Activated CD4-positive, CD25-positive, alpha-beta regulatory T cell (primary cell): ENCODE results near the gene ATP10A.

Experiments used
- DNase-seq, 4 experiments: peaks; one replicate each; lab custom pipeline; 2025; lab: John Stamatoyannopoulos, UW

Gene ATP10A

GRCh38 chr15:25830844-25831451 is 32.2 kb downstream of the ATP10A start:
- DNase-seq, result no peak

- no peak for DNase-seq
Measured at GRCh38 chr15:25829073-25829472, 34.1 kb downstream of the ATP10A start.

DNA sequence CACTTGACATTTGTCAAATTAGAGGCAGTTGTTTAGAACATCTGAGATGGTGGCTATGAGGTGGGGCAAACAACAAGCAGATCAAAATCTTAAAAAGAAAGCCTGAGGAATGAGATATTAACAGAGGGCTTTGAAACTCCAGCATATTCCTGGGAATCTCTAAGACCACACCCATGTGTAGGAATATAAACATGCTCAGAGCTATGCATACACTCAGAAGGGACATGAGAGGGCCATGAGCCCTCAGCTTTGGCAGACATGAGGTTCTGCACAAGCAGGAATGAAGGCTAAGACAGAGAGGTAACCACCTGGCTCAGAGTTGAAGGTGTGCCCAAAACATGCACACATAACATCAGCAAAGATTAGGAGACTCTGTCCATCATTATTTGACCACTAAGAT is 37.9 kb downstream of the ATP10A start:
- DNase-seq, result no peak

DNA sequence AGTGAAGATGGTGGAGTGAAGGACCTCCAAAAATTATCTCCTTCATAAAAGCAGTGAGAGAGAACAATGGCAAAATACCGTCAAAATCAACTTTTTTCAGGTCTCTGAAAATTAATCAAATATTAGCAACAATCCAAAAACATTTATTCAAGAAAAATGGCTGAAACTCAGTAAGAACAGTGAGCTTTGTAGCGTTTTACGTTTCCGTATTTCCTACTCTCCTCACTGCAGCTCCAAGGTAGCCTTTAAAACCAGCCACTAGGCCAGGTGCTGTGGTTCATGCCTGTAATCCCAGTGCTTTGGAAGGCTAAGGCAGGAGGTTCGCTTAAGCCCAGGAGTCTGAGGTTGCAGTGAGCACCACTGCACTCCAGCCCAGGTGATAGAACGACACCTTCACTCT is 38.5 kb downstream of the ATP10A start:
- no peak for DNase-seq

- DNase-seq, result no peak
Measured at GRCh38 chr15:25812845-25813244, 50.3 kb downstream of the ATP10A start.

- no peak for DNase-seq
Measured at GRCh38 chr15:25812073-25812472, 51.1 kb downstream of the ATP10A start.

GRCh38 chr15:25811481-25811906 is 51.6 kb downstream of the ATP10A start:
- DNase-seq, result no peak

- no peak for DNase-seq
Measured at GRCh38 chr15:25810631-25811091, 52.5 kb downstream of the ATP10A start.

- DNase-seq, result no peak
Measured at GRCh38 chr15:25810154-25810553, 53.0 kb downstream of the ATP10A start.

GRCh38 chr15:25807063-25807462 is 56.1 kb downstream of the ATP10A start:
- DNase-seq, result no peak

- DNase-seq, result no peak
Measured at GRCh38 chr15:25805031-25805430, 58.1 kb downstream of the ATP10A start.

- DNase-seq, result no peak
Measured at GRCh38 chr15:25804451-25804850, 58.7 kb downstream of the ATP10A start.

DNA sequence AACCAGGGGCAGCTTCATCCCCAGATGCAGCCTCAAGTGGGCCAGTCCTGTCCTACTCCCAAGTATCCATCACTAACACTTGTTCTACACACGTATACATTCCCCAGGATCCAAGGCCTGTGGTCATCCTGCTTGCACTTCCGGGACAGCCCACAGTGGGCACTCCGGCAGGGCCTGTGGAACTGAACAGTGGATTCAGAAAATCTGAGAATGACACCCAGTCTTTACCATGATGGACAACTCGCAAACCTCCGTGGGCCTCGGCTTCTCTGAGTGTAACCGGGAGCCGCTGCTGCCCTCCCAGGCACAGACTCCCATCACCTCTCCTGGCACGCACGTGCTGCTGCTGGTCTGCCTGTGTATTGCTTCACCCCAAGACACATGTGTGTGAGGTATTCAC is 59.6 kb downstream of the ATP10A start:
- no peak for DNase-seq

DNA sequence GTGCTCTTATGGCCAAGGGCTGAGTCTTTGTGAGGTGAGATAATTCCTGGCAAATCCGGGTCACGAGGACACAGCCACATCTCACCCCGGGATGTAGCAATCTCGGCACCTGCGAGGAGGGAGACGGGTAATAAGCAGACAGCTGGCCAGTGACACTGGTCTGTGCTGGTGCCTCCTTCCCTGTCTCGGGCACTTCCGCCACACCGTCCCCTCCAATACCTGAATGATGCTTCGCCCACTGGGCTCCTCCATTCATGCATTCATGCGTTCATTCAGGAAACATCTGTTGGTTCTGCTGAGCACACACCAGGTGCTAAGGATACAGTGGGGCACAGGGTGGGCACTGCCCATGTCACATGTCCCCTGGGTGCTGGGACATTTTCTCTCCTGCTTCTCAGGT is 60.1 kb downstream of the ATP10A start:
- DNase-seq, result no peak

GRCh38 chr15:25802285-25802830 is 60.8 kb downstream of the ATP10A start:
- no peak for DNase-seq

- DNase-seq, result no peak
Measured at GRCh38 chr15:25801586-25802284, 61.4 kb downstream of the ATP10A start.

GRCh38 chr15:25800761-25801515 is 62.2 kb downstream of the ATP10A start:
- no peak for DNase-seq

DNA sequence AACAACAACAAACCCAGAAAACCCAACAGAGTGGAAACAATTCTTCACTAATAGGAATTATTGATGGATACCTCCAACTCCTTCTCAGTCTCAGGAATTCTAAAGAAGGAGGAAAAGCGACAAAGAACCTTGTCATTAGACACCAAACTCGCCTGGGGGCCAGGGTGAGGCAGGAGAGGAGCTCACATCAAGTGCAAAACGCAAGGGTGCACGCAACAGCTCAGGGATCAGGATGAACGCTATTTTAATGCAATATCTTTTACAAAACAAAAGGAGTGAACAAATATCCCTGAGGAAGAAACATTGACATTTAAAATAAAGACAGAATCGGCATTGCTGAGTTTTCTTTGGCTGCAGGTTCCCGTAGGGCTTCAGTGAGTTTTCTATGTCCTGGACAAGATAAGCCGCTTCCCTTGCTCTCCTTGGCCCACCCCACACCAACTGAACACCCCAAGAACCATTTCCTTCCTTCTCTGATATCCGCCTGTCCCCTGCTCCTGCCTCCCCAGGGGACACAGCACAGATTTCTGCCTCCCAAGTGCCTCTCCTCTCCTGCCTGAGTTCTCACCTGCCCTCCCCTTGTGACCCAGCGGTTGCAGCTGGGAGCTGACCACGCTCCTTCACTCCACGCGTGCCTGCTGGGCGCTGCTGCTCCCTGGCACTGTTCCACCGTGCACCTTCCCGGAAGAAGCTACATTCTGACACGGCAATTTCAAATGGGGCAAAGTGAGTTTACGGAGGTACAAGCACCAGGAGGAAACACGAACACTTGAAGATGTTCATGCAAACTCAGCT is 63.0 kb downstream of the ATP10A start:
- DNase-seq, result no peak

GRCh38 chr15:25797936-25798901 is 64.9 kb downstream of the ATP10A start:
- no peak for DNase-seq

DNA sequence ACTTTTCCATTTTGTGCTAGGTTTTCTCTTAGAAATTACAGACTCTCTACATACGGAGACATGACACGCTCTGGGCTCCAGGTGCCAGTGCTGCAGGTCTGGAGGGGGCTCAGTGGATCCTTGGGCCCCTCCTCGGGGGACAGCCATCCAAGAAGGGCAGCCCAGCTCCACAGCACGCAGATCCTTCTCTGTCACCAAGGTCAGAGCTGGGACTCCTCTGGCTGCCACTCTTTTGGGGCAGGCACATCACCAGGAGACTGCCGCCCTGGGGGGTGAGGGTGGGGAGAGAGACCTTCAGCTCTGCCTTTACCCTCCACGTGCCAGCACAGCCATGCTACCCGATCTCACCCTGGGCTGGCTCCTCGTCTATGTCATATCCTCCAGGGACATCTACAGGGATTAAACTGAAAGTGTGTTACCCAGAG is 65.6 kb downstream of the ATP10A start:
- no peak for DNase-seq

DNA sequence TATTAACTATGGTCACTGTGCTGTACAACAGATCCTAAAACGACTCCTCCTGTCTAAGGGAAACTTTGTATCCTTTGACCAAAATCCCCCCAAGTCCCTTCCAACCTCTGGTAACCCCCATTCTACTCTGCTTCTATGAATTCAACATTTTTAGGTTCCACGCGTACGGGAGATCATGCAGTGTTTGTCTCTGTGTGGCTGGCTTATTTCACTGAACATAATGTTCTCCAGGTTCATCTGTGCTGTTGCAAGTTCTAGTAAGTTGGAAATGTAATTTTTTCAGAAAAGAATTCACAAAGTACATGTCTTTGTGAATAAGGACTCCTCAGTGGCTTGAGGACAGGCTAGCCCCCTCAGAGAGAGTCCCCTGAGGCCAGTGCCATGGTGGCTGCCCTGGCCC is 66.1 kb downstream of the ATP10A start:
- DNase-seq, result no peak
